Osteoblast (primary cell): ENCODE data around the gene TNFRSF8. TPM values are rescaled to one million over a fixed set of nuclear protein-coding genes. Genes with fewer than 3 reads are reported as not detected.
A peak's percentile ranks its signal among the peaks of the same experiment; 100 is the strongest.

Experiments used
- DNase-seq: peaks from one replicate; pipeline ENCODE4 v3.0.0; 2011; ENCODE audit warnings: low spot score, mixed read lengths; ENCODE audit not compliant: insufficient read length; ENCODE audit errors: missing footprints
- H2AFZ ChIP-seq: 2 replicates; pipeline ENCODE4 v1.6.0; 2011; ENCODE audit warnings: mild to moderate bottlenecking, low read length
- H3K27ac ChIP-seq: 2 replicates; pipeline ENCODE4 v1.5.1; 2011; ENCODE audit warnings: mild to moderate bottlenecking, low read depth, low read length, moderate library complexity
- H3K27me3 ChIP-seq: 2 replicates; pipeline ENCODE4 v1.6.0; 2012; ENCODE audit warnings: mild to moderate bottlenecking, control low read depth, inconsistent platforms, low read length, moderate library complexity; ENCODE audit not compliant: insufficient read depth
- H3K36me3 ChIP-seq: 2 replicates; pipeline ENCODE4 v1.5.1; 2011; ENCODE audit warnings: mild to moderate bottlenecking, low read length, control low read depth, moderate library complexity; ENCODE audit not compliant: insufficient read depth
- H3K4me1 ChIP-seq: 2 replicates; pipeline ENCODE4 v1.5.1; 2011; ENCODE audit warnings: mild to moderate bottlenecking, low read length, control low read depth, moderate library complexity; ENCODE audit not compliant: insufficient read depth
- H3K4me2 ChIP-seq: 2 replicates; pipeline ENCODE4 v1.6.0; 2011; ENCODE audit warnings: mild to moderate bottlenecking, low read length; ENCODE audit not compliant: insufficient read depth
- H3K4me3 ChIP-seq: fragments of 200-600 bp; sonication (generic); 3 replicates; pipeline ENCODE4 v1.5.1; 2012; ENCODE audit warnings: mild to moderate bottlenecking, low read length, inconsistent platforms; ENCODE audit not compliant: insufficient read depth
- H3K79me2 ChIP-seq: 2 replicates; pipeline ENCODE4 v1.6.0; 2012; ENCODE audit warnings: mild to moderate bottlenecking, low read length, control low read depth, inconsistent platforms; ENCODE audit not compliant: insufficient read depth
- H3K9me3 ChIP-seq: 2 replicates; pipeline ENCODE4 v1.5.1; 2011; ENCODE audit warnings: low read depth, low read length, control low read depth
- H4K20me1 ChIP-seq: 2 replicates; pipeline ENCODE4 v1.6.0; 2012; ENCODE audit warnings: mild to moderate bottlenecking, low read length, control low read depth; ENCODE audit not compliant: insufficient read depth
- total RNA-seq: library from RNA; depleted of rRNA; stranded (reverse); fragments of >200 nt; gene quantifications from 2 replicates; pipeline ENCODE4 v1.2.3, GENCODE V29; 2012
- TF ChIP-seq, protein P1 (sequence below): IDR thresholded peaks from 2 replicates; pipeline ENCODE4 v1.5.1; 2011; ENCODE audit warnings: mild to moderate bottlenecking, low read depth, low read length, moderate library complexity; ENCODE audit errors: extremely low read depth

The TNFRSF8 gene
- total RNA-seq, 1 donor = under 0.01 TPM

DNA sequence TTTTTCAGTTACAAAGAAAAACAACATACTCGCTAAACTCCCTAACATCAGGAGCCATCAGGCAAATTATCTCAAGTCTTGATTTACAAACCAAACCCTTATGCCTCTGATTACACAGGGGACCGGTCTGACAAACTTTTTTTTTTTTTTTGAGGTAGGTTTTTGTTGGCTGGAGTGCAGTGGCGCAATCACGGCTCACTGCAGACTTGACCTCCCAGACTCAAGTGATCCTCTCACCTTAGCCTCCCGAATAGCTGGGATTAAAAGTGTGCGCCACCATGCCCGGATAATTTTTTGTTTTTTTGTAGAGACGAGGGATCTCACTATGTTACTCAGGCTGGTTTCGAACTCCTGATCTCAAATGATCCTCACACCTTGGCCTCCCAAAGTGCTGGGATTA is 47.6 kb upstream of the TNFRSF8 start:
- no peaks in the 10 kb centered on the region for H3K27me3 ChIP-seq
- H3K4me3 ChIP-seq = no peak overlapping the region
- H3K4me2 ChIP-seq = no peak overlapping the region
- TF ChIP-seq, protein P1, sequence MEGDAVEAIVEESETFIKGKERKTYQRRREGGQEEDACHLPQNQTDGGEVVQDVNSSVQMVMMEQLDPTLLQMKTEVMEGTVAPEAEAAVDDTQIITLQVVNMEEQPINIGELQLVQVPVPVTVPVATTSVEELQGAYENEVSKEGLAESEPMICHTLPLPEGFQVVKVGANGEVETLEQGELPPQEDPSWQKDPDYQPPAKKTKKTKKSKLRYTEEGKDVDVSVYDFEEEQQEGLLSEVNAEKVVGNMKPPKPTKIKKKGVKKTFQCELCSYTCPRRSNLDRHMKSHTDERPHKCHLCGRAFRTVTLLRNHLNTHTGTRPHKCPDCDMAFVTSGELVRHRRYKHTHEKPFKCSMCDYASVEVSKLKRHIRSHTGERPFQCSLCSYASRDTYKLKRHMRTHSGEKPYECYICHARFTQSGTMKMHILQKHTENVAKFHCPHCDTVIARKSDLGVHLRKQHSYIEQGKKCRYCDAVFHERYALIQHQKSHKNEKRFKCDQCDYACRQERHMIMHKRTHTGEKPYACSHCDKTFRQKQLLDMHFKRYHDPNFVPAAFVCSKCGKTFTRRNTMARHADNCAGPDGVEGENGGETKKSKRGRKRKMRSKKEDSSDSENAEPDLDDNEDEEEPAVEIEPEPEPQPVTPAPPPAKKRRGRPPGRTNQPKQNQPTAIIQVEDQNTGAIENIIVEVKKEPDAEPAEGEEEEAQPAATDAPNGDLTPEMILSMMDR = no peak
- no peak for DNase-seq
- peaks cover 12% of the 10 kb centered on the region for H3K79me2 ChIP-seq
- H2AFZ ChIP-seq = no peak overlapping the region
- no peaks in the 10 kb centered on the region for H3K9me3 ChIP-seq
- peaks cover 30% of the 10 kb centered on the region for H3K4me1 ChIP-seq
- no peak overlapping the region for H3K27ac ChIP-seq
- peaks cover 2% of the 10 kb centered on the region for H4K20me1 ChIP-seq
- peaks cover 14% of the 10 kb centered on the region for H3K36me3 ChIP-seq

DNA sequence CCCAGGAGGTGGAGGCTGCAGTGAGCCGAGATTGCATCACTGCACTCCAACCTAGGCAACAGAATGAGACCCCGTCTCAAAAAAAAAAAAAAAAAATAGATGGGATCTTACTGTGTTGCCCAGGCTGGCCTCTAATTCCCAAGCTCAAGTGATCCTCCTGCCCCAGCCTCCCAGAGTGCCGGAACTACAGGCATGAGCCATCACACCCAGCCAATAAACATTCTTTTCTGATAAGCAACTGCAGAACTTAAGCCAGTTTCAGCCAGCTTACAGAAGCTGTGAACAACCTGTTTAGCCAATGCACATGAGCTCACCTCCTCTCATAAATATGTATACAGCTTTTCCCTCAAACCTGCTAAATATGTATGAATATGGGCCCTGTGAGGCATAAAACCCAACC is 46.9 kb upstream of the TNFRSF8 start:
- Histone ChIP-seq H3K27me3 (no peaks in the 10 kb centered on the region), H2AFZ (no peak overlapping the region), H3K79me2 (peaks cover 13% of the 10 kb centered on the region), H3K9me3 (no peaks in the 10 kb centered on the region), H3K36me3 (peaks cover 9% of the 10 kb centered on the region), H4K20me1 (peaks cover 2% of the 10 kb centered on the region), H3K4me2 (no peak overlapping the region), H3K4me3 (no peak overlapping the region), H3K27ac (no peak overlapping the region), H3K4me1 (peaks cover 30% of the 10 kb centered on the region)
- TF ChIP-seq, protein P1 = no peak
- DNase-seq = no peak

DNA sequence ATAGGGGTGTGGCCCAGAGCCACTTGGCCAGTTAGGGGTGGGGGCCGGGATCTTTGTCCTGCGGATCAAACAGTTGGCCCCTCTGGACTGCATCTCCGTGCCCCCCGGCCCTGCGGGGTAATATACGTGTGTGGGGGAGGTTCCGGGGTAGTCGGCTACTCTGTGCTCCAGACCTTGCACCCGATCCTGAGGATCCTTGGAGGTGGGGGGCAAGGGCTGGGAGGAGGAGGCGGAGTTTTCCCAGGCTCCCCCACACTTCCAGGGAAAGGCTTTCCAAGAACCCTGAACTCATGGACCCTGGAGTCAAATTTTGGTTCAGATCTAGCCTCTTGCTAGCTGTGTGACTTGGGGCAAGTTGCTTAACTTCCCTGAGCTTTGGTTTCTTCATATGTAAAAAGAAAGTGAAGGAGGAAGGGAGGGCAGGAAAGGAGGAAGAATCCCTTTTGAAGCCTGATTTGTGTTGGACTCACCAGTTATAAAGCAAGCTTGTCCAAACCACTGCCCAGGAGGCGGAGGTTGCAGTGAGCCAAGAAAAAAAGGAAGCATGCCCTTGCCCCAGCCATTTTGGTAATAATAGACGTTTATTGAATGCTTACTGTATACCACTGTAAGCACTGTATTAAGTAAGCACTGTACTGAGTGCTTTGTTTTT is 43.1 kb upstream of the TNFRSF8 start:
- H2AFZ ChIP-seq = peak overlapping the region; percentile 85
- H3K9me3 ChIP-seq = no peaks in the 10 kb centered on the region
- H4K20me1 ChIP-seq = peaks cover 6% of the 10 kb centered on the region
- peaks cover 11% of the 10 kb centered on the region for H3K36me3 ChIP-seq
- H3K79me2 ChIP-seq = peaks cover 25% of the 10 kb centered on the region
- peak; percentile 78 for DNase-seq
- peak overlapping the region; percentile 90 for H3K4me2 ChIP-seq
- no peaks in the 10 kb centered on the region for H3K27me3 ChIP-seq
- H3K4me1 ChIP-seq = peaks cover 8% of the 10 kb centered on the region
- H3K4me3 ChIP-seq = peak overlapping the region; percentile 93
- TF ChIP-seq, protein P1 = no peak
- H3K27ac ChIP-seq = peak overlapping the region; percentile 68

DNA sequence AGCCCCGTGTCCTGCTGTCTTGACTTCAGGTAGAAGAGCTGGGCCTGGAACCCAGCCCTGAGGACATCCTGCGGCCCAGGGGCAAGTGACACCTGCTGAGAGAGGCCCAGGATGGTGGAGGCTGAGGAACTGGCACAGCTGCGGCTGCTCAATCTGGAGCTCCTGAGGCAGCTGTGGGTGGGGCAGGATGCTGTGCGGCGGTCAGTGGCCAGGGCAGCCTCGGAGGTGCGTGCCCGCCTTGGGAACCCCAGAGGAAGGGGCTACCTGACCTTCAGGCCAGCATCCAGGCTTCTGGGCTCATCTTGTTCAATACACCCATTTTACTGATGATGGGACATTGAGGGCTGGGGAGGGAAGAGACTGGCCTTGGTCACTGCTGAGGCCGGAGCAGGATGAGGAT is 41.5 kb upstream of the TNFRSF8 start:
- Histone ChIP-seq H3K27ac (no peak overlapping the region), H3K4me2 (no peak overlapping the region), H2AFZ (no peak overlapping the region), H3K9me3 (no peaks in the 10 kb centered on the region), H3K4me3 (no peak overlapping the region), H3K36me3 (peaks cover 16% of the 10 kb centered on the region), H3K79me2 (peaks cover 25% of the 10 kb centered on the region), H4K20me1 (peaks cover 7% of the 10 kb centered on the region), H3K4me1 (peaks cover 5% of the 10 kb centered on the region), H3K27me3 (no peaks in the 10 kb centered on the region)
- TF ChIP-seq, protein P1 = no peak
- peak; percentile 59 for DNase-seq
